ENCODE measurements around the gene CDNF.
"Not testable (repeated sequence)": the region's sequence is repeated elsewhere in the genome, so short reads cannot be mapped to it uniquely, and the experiment has no call there.

The CDNF gene

GRCh38 chr10:14823966-14824365, 13.9 kb downstream of the CDNF start:
- DNase-seq (ENCODE audit: insufficient read length, low spot score) (no peak), FAIRE-seq (no peak)
- no peak for TF ChIP-seq POLR2A (IDR thresholded peaks at IDR 0.05; ENCODE audit: low read depth, low read length)

GRCh38 chr10:14822879-14823755, 14.7 kb downstream of the CDNF start:
- FAIRE-seq = no peak
- no peak for TF ChIP-seq POLR2A (IDR thresholded peaks at IDR 0.05; ENCODE audit: low read depth, low read length)
- DNase-seq (ENCODE audit: insufficient read length, low spot score) = peak; percentile 26

GRCh38 chr10:14821635-14822375, 16.0 kb downstream of the CDNF start:
- FAIRE-seq (no peak), DNase-seq (ENCODE audit: insufficient read length, low spot score) (no peak)
- TF ChIP-seq POLR2A (IDR thresholded peaks at IDR 0.05; ENCODE audit: low read depth, low read length) = no peak

- no peak for TF ChIP-seq POLR2A (IDR thresholded peaks at IDR 0.05; ENCODE audit: low read depth, low read length)
- DNase-seq (ENCODE audit: insufficient read length, low spot score) (no peak), FAIRE-seq (no peak)
These were observed 17.1 kb downstream of the CDNF start for GRCh38 chr10:14820775-14821154.

GRCh38 chr10:14820010-14820774, 17.6 kb downstream of the CDNF start:
- DNase-seq (ENCODE audit: insufficient read length, low spot score) (peak; percentile 37), FAIRE-seq (peak; percentile 96)
- no peak for TF ChIP-seq POLR2A (IDR thresholded peaks at IDR 0.05; ENCODE audit: low read depth, low read length)

- not testable (repeated sequence) for DNase-seq (ENCODE audit: insufficient read length, low spot score); FAIRE-seq
These were observed 21.1 kb downstream of the CDNF start for GRCh38 chr10:14816717-14817116.

- DNase-seq (ENCODE audit: insufficient read length, low spot score) = no peak
- no peak for FAIRE-seq
- TF ChIP-seq POLR2A (IDR thresholded peaks at IDR 0.05; ENCODE audit: low read depth, low read length) = no peak
These were observed 22.2 kb downstream of the CDNF start for GRCh38 chr10:14815681-14816080.

- DNase-seq (ENCODE audit: insufficient read length, low spot score) = peak; percentile 20
- FAIRE-seq = peak; percentile 91
- TF ChIP-seq POLR2A (IDR thresholded peaks at IDR 0.05; ENCODE audit: low read depth, low read length) = no peak
These were observed 25.6 kb downstream of the CDNF start for GRCh38 chr10:14812271-14812670.

- no peak for DNase-seq (ENCODE audit: insufficient read length, low spot score)
- no peak for TF ChIP-seq POLR2A (IDR thresholded peaks at IDR 0.05; ENCODE audit: low read depth, low read length)
- no peak for FAIRE-seq
These were observed 26.6 kb downstream of the CDNF start for GRCh38 chr10:14810969-14811953.

GRCh38 chr10:14806318-14806717, 31.5 kb downstream of the CDNF start:
- DNase-seq (ENCODE audit: insufficient read length, low spot score) = no peak
- TF ChIP-seq POLR2A (IDR thresholded peaks at IDR 0.05; ENCODE audit: low read depth, low read length) = no peak
- FAIRE-seq = no peak

- DNase-seq (ENCODE audit: insufficient read length, low spot score) (no peak), FAIRE-seq (no peak)
- TF ChIP-seq POLR2A (IDR thresholded peaks at IDR 0.05; ENCODE audit: low read depth, low read length) = no peak
These were observed 34.0 kb downstream of the CDNF start for GRCh38 chr10:14803827-14804226.

GRCh38 chr10:14801723-14802122, 36.1 kb downstream of the CDNF start:
- FAIRE-seq (no peak), DNase-seq (ENCODE audit: insufficient read length, low spot score) (no peak)
- no peak for TF ChIP-seq POLR2A (IDR thresholded peaks at IDR 0.05; ENCODE audit: low read depth, low read length)

GRCh38 chr10:14800397-14800796, 37.4 kb downstream of the CDNF start:
- DNase-seq (ENCODE audit: insufficient read length, low spot score) (no peak), FAIRE-seq (no peak)
- TF ChIP-seq POLR2A (IDR thresholded peaks at IDR 0.05; ENCODE audit: low read depth, low read length) = no peak

Data from H54 (cell line).